Spleen (tissue), 7 donors: Measurements from ENCODE around the gene STARD7.

ENCODE experiments used
- CTCF ChIP-seq, 11 experiments: fragments of 200-600 bp in 7 of 11; fragments of 450-650 bp in 4 of 11; sonication (generic) in 4 of 11; IDR thresholded peaks in 8 of 11; conservative IDR thresholded peaks in 3 of 11; 1 replicate in 7 of 11; 2 replicates in 4 of 11; pipeline versions ENCODE4 v1.4.0 to v1.8.0; 2016 to 2021; ENCODE audit warnings: antibody characterized with exemption in 11 of 11, inconsistent platforms in 4 of 11, mild to moderate bottlenecking in 1 of 11
- POLR2AphosphoS5 ChIP-seq, 3 donors: sonication (generic); formaldehyde crosslinking; IDR thresholded peaks; one replicate each; pipeline ENCODE4 v1.5.1; 2017; ENCODE audit warnings: antibody characterized with exemption in 3 of 3
- donor health status: DM: no; HTN: no; CAD: no; lungs with moderate emphysema.
- donor health status: DM: no; HTN: no; CAD: no.
- donor health status: DM: no; HTN: no; CAD: no.

- TF ChIP-seq CTCF (IDR thresholded peaks at IDR 0.05 in 8 of 11, conservative IDR thresholded peaks at IDR 0.05 in 3 of 11) (no peak), POLR2AphosphoS5 (IDR thresholded peaks at IDR 0.05) (peak in 1 of 3 donors; percentile 92)
These were observed 33.4 kb upstream of the STARD7 start for GRCh38 chr2:96241900-96242611.
